Panc1 (cell line): Measurements from ENCODE around the gene HRNR. TPM values are rescaled to one million over a fixed set of nuclear protein-coding genes. Genes with fewer than 3 reads are reported as not detected.
A peak's percentile ranks its signal among the peaks of the same experiment; 100 is the strongest.

ENCODE experiments used
- ATAC-seq: fragments of 200-7000 bp; cut with Tn5 transposase; 2 replicates; pipeline ENCODE4 v1.9.1; 2020; ENCODE audit warnings: mild to moderate bottlenecking, moderate library complexity
- BruUV-seq: library from RNA; stranded (reverse); fragments of 400-500 nt; replicated peaks from 2 replicates; lab custom pipeline; 2021; lab: Mats Ljungman, UMichigan
- CTCF ChIA-PET: fragments of 300-600 bp; sonication (Branson Sonifier 250); formaldehyde crosslinking; loops from one replicate; lab custom pipeline; 2022; ENCODE audit warnings: antibody characterized with exemption; lab: Charles Lee
- POLR2A ChIA-PET: fragments of 300-600 bp; sonication (Branson Sonifier 250); formaldehyde crosslinking; loops from one replicate; lab custom pipeline; 2022; ENCODE audit warnings: antibody characterized with exemption; lab: Charles Lee
- DNase-seq: peaks from one replicate; pipeline ENCODE4 v3.0.0-alpha.2; 2010; ENCODE audit warnings: low read depth, low spot score
- H3K27ac ChIP-seq: 2 replicates; pipeline ENCODE4 v1.5.1; 2011; ENCODE audit warnings: mild to moderate bottlenecking, low read length, inconsistent platforms
- H3K27me3 ChIP-seq: fragments of 200-500 bp; sonication (Bioruptor generic); 2 replicates; pipeline ENCODE4 v1.6.0; 2014; ENCODE audit warnings: low read length, inconsistent platforms; ENCODE audit not compliant: control insufficient read depth, insufficient read depth
- H3K36me3 ChIP-seq: fragments of 200-500 bp; sonication (Bioruptor generic); 2 replicates; pipeline ENCODE4 v1.5.1; 2014; ENCODE audit warnings: inconsistent platforms, mild to moderate bottlenecking, low read length, moderate library complexity; ENCODE audit not compliant: control insufficient read depth, insufficient read depth
- H3K4me1 ChIP-seq: 2 replicates; pipeline ENCODE4 v1.5.1; 2011; ENCODE audit warnings: inconsistent platforms, mild to moderate bottlenecking, low read length, moderate library complexity; ENCODE audit not compliant: control insufficient read depth, insufficient read depth
- H3K4me3 ChIP-seq, 2 experiments: 2 replicates each; pipeline ENCODE4 v1.5.1; 2011 to 2012; ENCODE audit warnings: low read depth in 2 of 2, low read length in 2 of 2, mild to moderate bottlenecking in 2 of 2, inconsistent platforms in 1 of 2, moderate library complexity in 1 of 2
- H3K9me3 ChIP-seq: fragments of 200-500 bp; sonication (Bioruptor generic); 2 replicates; pipeline ENCODE4 v1.5.1; 2014; ENCODE audit warnings: low read depth, mild to moderate bottlenecking, inconsistent platforms, low read length, moderate library complexity; ENCODE audit not compliant: control insufficient read depth, insufficient read depth
- POLR2AphosphoS5 ChIP-seq: IDR thresholded peaks from 2 replicates; pipeline ENCODE4 v1.6.1; 2012; ENCODE audit warnings: mild to moderate bottlenecking, low read depth, low read length, moderate library complexity
- REST ChIP-seq, 2 experiments: IDR thresholded peaks; 2 replicates each; pipeline ENCODE4 v1.6.1; 2011 to 2012; ENCODE audit warnings: low read depth in 2 of 2, control low read depth in 1 of 2, low read length in 1 of 2, mild to moderate bottlenecking in 1 of 2, moderate library complexity in 1 of 2; ENCODE audit not compliant: insufficient read depth in 1 of 2
- SIN3A ChIP-seq: IDR thresholded peaks from 2 replicates; pipeline ENCODE4 v1.6.1; 2012; ENCODE audit warnings: low read depth, mild to moderate bottlenecking, low read length, moderate library complexity, borderline replicate concordance; ENCODE audit not compliant: insufficient read depth
- TCF7L2 ChIP-seq: IDR thresholded peaks from 2 replicates; pipeline ENCODE4 v1.6.1; 2011; ENCODE audit warnings: mild to moderate bottlenecking, low read depth, low read length, inconsistent platforms
- in situ Hi-C: cut with HindIII; loops from 2 replicates; pipeline ENCODE4 v1.10.0; 2016; ENCODE audit warnings: low sequenced_read_pairs, low pct_unique_long_range_greater_than_20kb
- intact Hi-C: fragments of 100-400 bp; cut with micrococcal nuclease; formaldehyde crosslinking; loops from one replicate; pipeline ENCODE4 v1.10.0; 2022; ENCODE audit not compliant: unreplicated experiment
- total RNA-seq: library from RNA; stranded (reverse); gene quantifications from one replicate; pipeline ENCODE4 v1.2.1, GENCODE V29; 2021; ENCODE audit not compliant: unreplicated experiment
- TF ChIP-seq, protein P1 (sequence below): fragments of 450-650 bp; IDR thresholded peaks from 2 replicates; pipeline ENCODE4 v1.5.1; 2017; ENCODE audit warnings: mild to moderate bottlenecking

The HRNR gene
- total RNA-seq, 1 experiment from 2014 or later: not detected

DNA sequence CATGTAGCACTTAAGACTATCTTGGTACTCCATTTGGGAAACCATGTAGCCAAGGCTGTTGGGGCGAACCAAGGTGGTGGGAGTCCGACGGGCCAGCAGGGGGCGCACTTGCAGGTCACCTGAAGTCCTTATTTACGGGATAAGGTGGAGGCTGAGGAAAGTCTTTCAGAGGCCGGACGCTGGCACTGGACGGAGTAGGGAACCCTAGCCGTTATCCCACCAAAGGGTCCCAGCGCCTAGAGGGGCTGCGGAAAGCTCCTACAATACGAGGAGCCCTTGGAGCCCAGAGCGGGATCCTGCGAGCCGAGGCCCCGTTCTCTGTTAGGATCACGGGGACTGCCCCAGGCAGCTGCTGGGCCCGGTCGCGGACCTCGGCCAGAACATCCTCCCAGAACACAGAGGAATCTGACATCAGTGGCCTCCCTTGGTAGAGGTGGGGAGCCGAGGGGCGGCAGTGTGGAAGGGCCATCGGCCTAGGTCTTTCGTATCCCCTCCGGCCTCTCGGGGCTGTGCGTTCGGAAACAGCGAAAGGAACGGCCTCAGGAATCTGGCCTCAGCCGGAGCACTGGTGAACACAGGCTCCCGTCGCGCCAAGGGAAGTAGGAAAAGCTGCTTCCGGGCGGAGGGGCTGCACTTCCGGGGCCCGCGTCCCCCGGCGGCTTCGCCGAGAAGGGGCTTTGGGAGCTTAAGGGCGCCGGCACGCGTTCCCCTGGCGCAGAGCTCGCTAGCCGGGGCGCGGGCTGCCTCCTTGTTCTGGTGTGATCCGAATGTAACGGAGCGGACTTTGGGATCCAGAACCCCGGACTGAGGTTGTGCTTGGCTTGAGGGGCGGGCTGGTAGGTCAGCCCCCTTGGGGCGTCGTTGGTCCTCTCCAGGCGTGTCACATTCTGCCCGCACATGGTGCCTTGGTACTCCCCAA lies 35.1 kb downstream of the HRNR start:
- DNase-seq (peak; percentile 63), ATAC-seq (peak; percentile 85)
- H3K27ac ChIP-seq: peak overlapping the region; percentile 80
- ChIA-PET CTCF (interaction anchor here (0.6 to 1.5 kb wide), 3 partner anchors 14 to 1502 kb away, joined by 5 to 24 read pairs (median 6); no protein-coding TSS in a partner anchor), POLR2A (interaction anchor here (0.6 kb wide), 1 partner anchor 1099 kb away, joined by 5 read pairs; no protein-coding TSS in a partner anchor)
- TF ChIP-seq REST (IDR thresholded peaks at IDR 0.05; ENCODE audit: insufficient read depth in 1 of 2, low read depth in 2 of 2, low read length in 1 of 2) (no peak), POLR2AphosphoS5 (0 out of 2 replicates have a peak, but pooled peaks have one; percentile 18), SIN3A (no peak), TCF7L2 (no peak)
- TF ChIP-seq, protein P1, sequence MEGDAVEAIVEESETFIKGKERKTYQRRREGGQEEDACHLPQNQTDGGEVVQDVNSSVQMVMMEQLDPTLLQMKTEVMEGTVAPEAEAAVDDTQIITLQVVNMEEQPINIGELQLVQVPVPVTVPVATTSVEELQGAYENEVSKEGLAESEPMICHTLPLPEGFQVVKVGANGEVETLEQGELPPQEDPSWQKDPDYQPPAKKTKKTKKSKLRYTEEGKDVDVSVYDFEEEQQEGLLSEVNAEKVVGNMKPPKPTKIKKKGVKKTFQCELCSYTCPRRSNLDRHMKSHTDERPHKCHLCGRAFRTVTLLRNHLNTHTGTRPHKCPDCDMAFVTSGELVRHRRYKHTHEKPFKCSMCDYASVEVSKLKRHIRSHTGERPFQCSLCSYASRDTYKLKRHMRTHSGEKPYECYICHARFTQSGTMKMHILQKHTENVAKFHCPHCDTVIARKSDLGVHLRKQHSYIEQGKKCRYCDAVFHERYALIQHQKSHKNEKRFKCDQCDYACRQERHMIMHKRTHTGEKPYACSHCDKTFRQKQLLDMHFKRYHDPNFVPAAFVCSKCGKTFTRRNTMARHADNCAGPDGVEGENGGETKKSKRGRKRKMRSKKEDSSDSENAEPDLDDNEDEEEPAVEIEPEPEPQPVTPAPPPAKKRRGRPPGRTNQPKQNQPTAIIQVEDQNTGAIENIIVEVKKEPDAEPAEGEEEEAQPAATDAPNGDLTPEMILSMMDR: peak; percentile 97
- no peaks in the 10 kb centered on the region for H3K36me3 ChIP-seq
- intact Hi-C loops: loop anchor here (1.0 to 10.0 kb wide), 3 partner anchors 252 to 269 kb away; no protein-coding TSS in a partner anchor
- H3K27me3 ChIP-seq: no peaks in the 10 kb centered on the region
- in situ Hi-C loops: no loop called here
- H3K4me3 ChIP-seq: peak overlapping the region; percentile 63 to 76
- no peaks in the 10 kb centered on the region for H3K9me3 ChIP-seq
- no TSS peak for BruUV-seq
- peaks cover 3% of the 10 kb centered on the region; the same call in 1 of the 2 replicates for H3K4me1 ChIP-seq

- POLR2A ChIA-PET: no interaction called here
These were observed 37.3 kb downstream of the HRNR start for GRCh38 chr1:152186556-152187285.

More at GRCh38 chr1:152186556-152187285, 37.3 kb downstream of the HRNR start:
- DNase-seq: no peak
- TF ChIP-seq, protein P1: no peak
- no peak for TF ChIP-seq REST (IDR thresholded peaks at IDR 0.05; ENCODE audit: insufficient read depth in 1 of 2, low read depth in 2 of 2, low read length in 1 of 2)
- no peak for TF ChIP-seq POLR2AphosphoS5
- no peak for TF ChIP-seq TCF7L2
- TF ChIP-seq SIN3A: no peak
- in situ Hi-C loops: no loop called here
- H3K27ac ChIP-seq: no peak overlapping the region
- H3K4me1 ChIP-seq: peaks cover 3% of the 10 kb centered on the region; the same call in 1 of the 2 replicates
- intact Hi-C loops: loop anchor here (10.0 kb wide), 1 partner anchor 252 kb away; no protein-coding TSS in a partner anchor
- H3K36me3 ChIP-seq: no peaks in the 10 kb centered on the region
- no peaks in the 10 kb centered on the region for H3K9me3 ChIP-seq
- no TSS peak for BruUV-seq
- no peak overlapping the region for H3K4me3 ChIP-seq
- ATAC-seq: no peak
- no peaks in the 10 kb centered on the region for H3K27me3 ChIP-seq
- CTCF ChIA-PET: interaction anchor here (3.5 to 4.0 kb wide), 2 partner anchors 133 to 272 kb away, joined by 14 to 30 read pairs; no protein-coding TSS in a partner anchor
